MM.1S (cell line): ENCODE measurements around the gene KAT5.
"Not testable (repeated sequence)": the region's sequence is repeated elsewhere in the genome, so short reads cannot be mapped to it uniquely, and the experiment has no call there.

Experiments
- EZH2 ChIP-seq: fragments of 300-600 bp; sonication (generic); optimal IDR thresholded peaks from 2 replicates; pipeline ENCODE3; 2017; ENCODE audit warnings: low read depth, mild to moderate bottlenecking, antibody characterized with exemption, low read length, mixed read lengths
- EZH2phosphoT487 ChIP-seq: fragments of 300-600 bp; sonication (generic); IDR thresholded peaks from 2 replicates; pipeline ENCODE4 v1.6.1; 2018; ENCODE audit warnings: antibody characterized with exemption, low read length
- TF ChIP-seq, protein P1 (sequence below): fragments of 300-600 bp; sonication (generic); IDR thresholded peaks from 2 replicates; pipeline ENCODE4 v1.5.1; 2016; ENCODE audit warnings: antibody characterized with exemption, low read length, mixed read lengths

DNA sequence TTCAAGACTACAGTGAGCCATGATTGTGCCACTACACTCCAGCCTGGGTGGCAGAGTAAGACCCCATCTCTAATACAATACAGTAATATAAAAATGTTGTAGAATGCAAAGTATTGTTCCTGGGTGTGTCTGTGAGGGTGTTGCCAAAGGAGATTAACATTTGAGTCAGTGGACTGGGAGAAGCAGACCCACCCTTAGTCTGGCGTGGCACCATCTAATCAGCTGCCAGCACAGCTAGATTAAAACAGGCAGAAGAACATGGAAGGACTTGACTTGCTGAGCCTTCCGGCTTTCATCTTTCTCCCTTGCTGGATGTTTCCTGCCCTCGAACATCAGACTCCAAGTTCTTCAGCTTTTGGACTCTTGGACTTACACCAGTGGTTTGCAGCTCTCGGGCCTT is 23.1 kb downstream of the KAT5 start:
- TF ChIP-seq, protein P1, sequence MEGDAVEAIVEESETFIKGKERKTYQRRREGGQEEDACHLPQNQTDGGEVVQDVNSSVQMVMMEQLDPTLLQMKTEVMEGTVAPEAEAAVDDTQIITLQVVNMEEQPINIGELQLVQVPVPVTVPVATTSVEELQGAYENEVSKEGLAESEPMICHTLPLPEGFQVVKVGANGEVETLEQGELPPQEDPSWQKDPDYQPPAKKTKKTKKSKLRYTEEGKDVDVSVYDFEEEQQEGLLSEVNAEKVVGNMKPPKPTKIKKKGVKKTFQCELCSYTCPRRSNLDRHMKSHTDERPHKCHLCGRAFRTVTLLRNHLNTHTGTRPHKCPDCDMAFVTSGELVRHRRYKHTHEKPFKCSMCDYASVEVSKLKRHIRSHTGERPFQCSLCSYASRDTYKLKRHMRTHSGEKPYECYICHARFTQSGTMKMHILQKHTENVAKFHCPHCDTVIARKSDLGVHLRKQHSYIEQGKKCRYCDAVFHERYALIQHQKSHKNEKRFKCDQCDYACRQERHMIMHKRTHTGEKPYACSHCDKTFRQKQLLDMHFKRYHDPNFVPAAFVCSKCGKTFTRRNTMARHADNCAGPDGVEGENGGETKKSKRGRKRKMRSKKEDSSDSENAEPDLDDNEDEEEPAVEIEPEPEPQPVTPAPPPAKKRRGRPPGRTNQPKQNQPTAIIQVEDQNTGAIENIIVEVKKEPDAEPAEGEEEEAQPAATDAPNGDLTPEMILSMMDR, result not testable (repeated sequence)
- not testable (repeated sequence) for TF ChIP-seq EZH2, EZH2phosphoT487
